Activated CD4-positive, alpha-beta T cell treated with anti-CD3 and anti-CD28 coated beads for 36 hours (primary cell): ENCODE results near the gene GCLM. TPM values are rescaled to one million over a fixed set of nuclear protein-coding genes. Genes with fewer than 3 reads are reported as not detected.

Source experiments
- ATAC-seq: fragments of 200-7000 bp; cut with Tn5 transposase; one replicate; pipeline ENCODE4 v1.10.0; 2021; ENCODE audit warnings: mild to moderate bottlenecking, moderate library complexity
- CTCF ChIA-PET: fragments of 350-600 bp; sonication (Branson Sonifier 250); formaldehyde crosslinking; loops from one replicate; lab custom pipeline; 2021; ENCODE audit warnings: antibody characterized with exemption; lab: Charles Lee
- POLR2A ChIA-PET: fragments of 350-600 bp; sonication (Branson Sonifier 250); formaldehyde crosslinking; loops from one replicate; lab custom pipeline; 2021; ENCODE audit warnings: antibody characterized with exemption, inconsistent platforms; lab: Charles Lee
- DNase-seq: peaks from one replicate; pipeline ENCODE4 v3.0.0-alpha.2; 2020
- H3K27ac Mint-ChIP-seq: one replicate; pipeline ENCODE4 v1.8.0; 2021; ENCODE audit warnings: mixed read lengths
- H3K27me3 Mint-ChIP-seq: one replicate; pipeline ENCODE4 v1.8.0; 2021; ENCODE audit warnings: mixed read lengths
- H3K36me3 Mint-ChIP-seq: one replicate; pipeline ENCODE4 v1.8.0; 2021; ENCODE audit warnings: low read depth, mixed read lengths
- H3K4me1 Mint-ChIP-seq: one replicate; pipeline ENCODE4 v1.8.0; 2021; ENCODE audit warnings: mixed read lengths
- H3K4me3 Mint-ChIP-seq: one replicate; pipeline ENCODE4 v1.8.0; 2021; ENCODE audit warnings: mild to moderate bottlenecking, moderate library complexity, mixed read lengths
- H3K9me3 Mint-ChIP-seq: one replicate; pipeline ENCODE4 v1.8.0; 2021; ENCODE audit warnings: low read depth, mixed read lengths
- intact Hi-C, 2 experiments: fragments of 100-400 bp; cut with DNase I in 1 of 2; cut with micrococcal nuclease in 1 of 2; formaldehyde crosslinking; loops; one replicate each; pipeline versions ENCODE4 v1.14.2 to v1.15.1; 2022 to 2024; cut with DNase I, micrococcal nuclease
- microRNA-seq: library from miRNA; unstranded; fragments of <30 nt; microRNA quantifications from one replicate; pipeline ENCODE4 v1.2.0, GENCODE V29; 2021; ENCODE audit warnings: borderline replicate concordance
- total RNA-seq, 2 experiments: library from RNA; stranded (reverse); gene quantifications; one replicate each; pipeline ENCODE4 v1.2.3, GENCODE V29; 2021

Gene GCLM
- total RNA-seq, 2 experiments from 2014 or later, result 12.8 to 19.2 TPM

- no peak overlapping the region for H3K27ac Mint-ChIP-seq
- POLR2A ChIA-PET, result interaction anchor here (0.7 kb wide), 1 partner anchor 231 kb away, joined by 4 read pairs; no protein-coding TSS in a partner anchor
These were observed 69.9 kb downstream of the GCLM start for GRCh38 chr1:93839307-93839706.

GRCh38 chr1:93837961-93838360 is 71.3 kb downstream of the GCLM start:
- no peak overlapping the region for H3K4me3 Mint-ChIP-seq
- no peaks in the 10 kb centered on the region for H3K27me3 Mint-ChIP-seq
- H3K27ac Mint-ChIP-seq, result no peak overlapping the region
- no peak for ATAC-seq
- intact Hi-C loops, result no loop called here
- peaks cover 7% of the 10 kb centered on the region for H3K9me3 Mint-ChIP-seq
- peaks cover 3% of the 10 kb centered on the region for H3K36me3 Mint-ChIP-seq
- POLR2A ChIA-PET, result no interaction called here
- peaks cover 4% of the 10 kb centered on the region for H3K4me1 Mint-ChIP-seq
- no peak for DNase-seq
- CTCF ChIA-PET, result interaction anchor here (0.7 to 1.6 kb wide), 2 partner anchors 9 to 209 kb away, joined by 3 to 5 read pairs; no protein-coding TSS in a partner anchor

More at GRCh38 chr1:93839307-93839706, 69.9 kb downstream of the GCLM start:
- Mint-ChIP-seq H3K36me3 (no peaks in the 10 kb centered on the region), H3K4me3 (no peak overlapping the region), H3K4me1 (peaks cover 6% of the 10 kb centered on the region), H3K9me3 (peaks cover 1% of the 10 kb centered on the region), H3K27me3 (no peaks in the 10 kb centered on the region)
- ATAC-seq (peak; percentile 73), DNase-seq (no peak)
- CTCF ChIA-PET, result interaction anchor here (0.8 to 1.3 kb wide), 3 partner anchors 19 to 231 kb away, joined by 4 to 7 read pairs (median 4); no protein-coding TSS in a partner anchor
- intact Hi-C loops, result no loop called here

Small RNA genes lying within 50 kb of the gene (microRNA-seq; reads per million reads assigned to microRNA genes)
- 71.2 reads per million, percentile 60 among the genes with 10 or more reads in this experiment for gene MIR760

Other genes starting within 250 kb of the GCLM start
- under 1 TPM; 0.46 to 0.54 TPM for gene BCAR3, start 227.6 kb downstream of the GCLM start, total RNA-seq
- 10 to 100 TPM; 82.8 to 84.9 TPM for gene DNTTIP2, start 30.2 kb downstream of the GCLM start, total RNA-seq
- gene ABCA4, start 211.7 kb upstream of the GCLM start, total RNA-seq, result under 1 TPM; 0.14 to 0.18 TPM